Choroid plexus epithelial cell (primary cell): ENCODE measurements around the gene FRMD7.

Experiments used
- DNase-seq: peaks from one replicate; pipeline ENCODE4 v3.0.0-alpha.2; 2010; ENCODE audit warnings: low read depth
- H3K4me3 ChIP-seq: 2 replicates; pipeline ENCODE4 v1.5.1; 2011; ENCODE audit warnings: low read depth, mild to moderate bottlenecking, control low read depth, low read length, moderate library complexity
- TF ChIP-seq, protein P1 (sequence below): conservative IDR thresholded peaks from 2 replicates; pipeline ENCODE4 v1.5.1; 2011; ENCODE audit warnings: low read depth, mild to moderate bottlenecking, control low read depth, inconsistent platforms, low read length, moderate library complexity

FRMD7 gene

DNA sequence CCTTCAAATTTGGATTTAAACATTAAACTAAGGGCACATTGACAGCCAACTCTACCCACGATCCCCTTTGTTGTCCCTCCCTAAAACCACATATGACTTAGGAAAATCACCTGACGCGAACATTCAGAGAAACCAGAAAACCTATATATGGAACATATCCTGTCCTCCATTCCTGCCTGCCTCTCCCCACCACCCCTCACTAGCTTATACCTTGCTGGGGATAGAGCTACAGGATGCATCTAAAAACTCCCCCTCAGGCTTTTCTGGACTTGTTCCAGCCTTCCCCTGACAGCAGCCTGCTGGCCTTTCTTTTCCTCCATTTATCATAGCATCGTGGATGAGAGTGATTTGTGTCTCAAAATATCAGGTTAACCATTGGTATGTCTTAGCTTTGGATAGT, 96.0 kb downstream of the FRMD7 start:
- TF ChIP-seq, protein P1, sequence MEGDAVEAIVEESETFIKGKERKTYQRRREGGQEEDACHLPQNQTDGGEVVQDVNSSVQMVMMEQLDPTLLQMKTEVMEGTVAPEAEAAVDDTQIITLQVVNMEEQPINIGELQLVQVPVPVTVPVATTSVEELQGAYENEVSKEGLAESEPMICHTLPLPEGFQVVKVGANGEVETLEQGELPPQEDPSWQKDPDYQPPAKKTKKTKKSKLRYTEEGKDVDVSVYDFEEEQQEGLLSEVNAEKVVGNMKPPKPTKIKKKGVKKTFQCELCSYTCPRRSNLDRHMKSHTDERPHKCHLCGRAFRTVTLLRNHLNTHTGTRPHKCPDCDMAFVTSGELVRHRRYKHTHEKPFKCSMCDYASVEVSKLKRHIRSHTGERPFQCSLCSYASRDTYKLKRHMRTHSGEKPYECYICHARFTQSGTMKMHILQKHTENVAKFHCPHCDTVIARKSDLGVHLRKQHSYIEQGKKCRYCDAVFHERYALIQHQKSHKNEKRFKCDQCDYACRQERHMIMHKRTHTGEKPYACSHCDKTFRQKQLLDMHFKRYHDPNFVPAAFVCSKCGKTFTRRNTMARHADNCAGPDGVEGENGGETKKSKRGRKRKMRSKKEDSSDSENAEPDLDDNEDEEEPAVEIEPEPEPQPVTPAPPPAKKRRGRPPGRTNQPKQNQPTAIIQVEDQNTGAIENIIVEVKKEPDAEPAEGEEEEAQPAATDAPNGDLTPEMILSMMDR = no peak
- no peak for DNase-seq
- no peak overlapping the region for H3K4me3 ChIP-seq

DNA sequence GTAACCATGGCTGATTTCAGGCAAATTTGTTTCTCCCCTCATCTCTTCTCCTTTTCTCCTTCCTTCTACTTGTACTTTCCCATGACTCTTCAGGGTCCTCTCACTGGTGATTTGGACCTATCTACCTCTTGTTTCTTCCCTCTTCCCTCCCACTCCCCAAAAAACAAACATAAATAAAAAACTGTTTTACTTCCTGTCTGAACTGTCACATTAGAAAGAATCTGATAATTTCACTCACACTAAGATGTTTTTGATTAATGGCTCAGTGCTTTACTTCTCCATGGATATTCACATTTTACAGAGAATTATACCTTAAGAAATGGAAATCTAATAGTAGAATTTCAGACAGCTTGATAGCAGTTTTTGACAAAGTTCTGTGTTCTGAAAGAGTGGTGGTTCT, 97.6 kb downstream of the FRMD7 start:
- DNase-seq = no peak
- H3K4me3 ChIP-seq = no peak overlapping the region
- TF ChIP-seq, protein P1 = no peak
